ENCODE data around the gene AK8.

The AK8 gene

DNA sequence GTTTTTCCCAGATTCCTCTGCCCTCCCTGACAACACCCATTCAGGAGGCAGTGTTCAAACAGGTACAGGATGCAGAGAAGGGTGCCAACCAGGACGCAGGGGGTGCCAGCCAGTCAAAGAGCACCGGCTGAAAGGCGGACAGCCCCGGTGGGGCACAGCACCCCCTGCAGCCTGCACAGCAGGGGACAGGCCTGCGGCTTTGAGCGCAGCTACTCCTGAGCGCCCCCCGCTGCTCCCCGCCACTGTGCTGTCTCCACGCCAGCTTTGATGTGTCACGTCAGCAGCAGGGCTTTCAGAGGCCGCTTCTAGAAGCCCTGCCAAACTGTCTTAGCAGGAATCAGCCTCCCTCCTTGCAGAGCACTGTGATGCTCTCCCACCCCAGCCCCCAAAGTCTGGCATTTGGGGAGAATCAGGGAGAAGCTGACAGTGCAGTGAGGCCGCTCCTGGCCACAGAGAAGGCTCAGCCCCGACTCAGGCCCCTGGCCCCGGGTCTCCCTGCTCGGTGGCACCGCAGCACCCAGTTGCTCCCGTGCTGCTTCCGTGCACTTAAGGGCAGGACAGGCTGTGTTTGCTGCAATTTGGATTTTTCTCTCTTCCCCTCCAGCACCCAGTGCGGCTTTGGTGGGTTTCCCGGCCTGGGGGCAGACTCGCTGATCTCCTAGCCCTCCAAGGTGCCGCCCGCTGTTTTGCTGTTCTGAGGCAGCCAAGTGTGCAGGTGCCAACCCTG is 20.3 kb downstream of the AK8 start:
- no peak for DNase-seq (ENCODE audit: low read depth)

DNA sequence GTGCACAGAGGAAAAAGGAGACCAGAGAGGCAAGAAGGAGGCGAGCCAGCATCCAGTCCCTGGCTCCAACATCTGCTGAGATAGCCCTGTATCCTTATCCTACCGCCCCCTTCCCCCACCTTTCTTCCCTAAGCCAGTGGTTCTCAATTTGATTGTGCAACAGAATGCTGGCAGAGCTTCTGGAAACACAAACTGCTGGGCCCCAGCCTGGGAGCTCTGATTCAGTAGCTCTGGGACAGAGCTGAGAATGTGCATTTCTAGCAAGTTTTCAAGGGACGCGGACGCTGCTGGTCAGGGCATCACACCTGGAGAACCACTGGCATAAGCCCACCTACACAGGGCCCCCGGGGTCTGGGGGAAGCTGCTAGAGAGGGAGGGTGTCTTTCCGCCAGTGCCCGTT is 21.1 kb downstream of the AK8 start:
- no peak for DNase-seq (ENCODE audit: low read depth)

DNA sequence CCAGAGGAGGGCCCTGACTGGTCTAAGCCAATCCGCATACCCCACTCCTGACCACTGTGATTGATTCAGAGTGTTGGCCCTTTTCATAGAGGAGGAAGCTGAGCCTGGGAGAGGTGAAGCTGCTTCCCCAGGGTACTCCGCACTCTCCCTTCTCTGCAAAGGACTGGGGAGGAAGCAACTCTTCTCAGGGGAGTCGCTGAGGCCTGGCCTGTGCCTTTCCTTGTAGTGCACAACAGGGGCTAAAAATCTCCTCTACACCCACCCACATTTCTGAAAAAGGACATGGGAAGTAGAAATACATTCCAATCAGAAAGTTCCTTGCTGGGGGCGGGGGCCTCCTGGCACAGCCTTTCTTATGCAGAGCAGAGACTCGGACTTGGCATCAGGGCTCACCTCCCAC is 22.2 kb downstream of the AK8 start:
- no peak for DNase-seq (ENCODE audit: low read depth)

DNA sequence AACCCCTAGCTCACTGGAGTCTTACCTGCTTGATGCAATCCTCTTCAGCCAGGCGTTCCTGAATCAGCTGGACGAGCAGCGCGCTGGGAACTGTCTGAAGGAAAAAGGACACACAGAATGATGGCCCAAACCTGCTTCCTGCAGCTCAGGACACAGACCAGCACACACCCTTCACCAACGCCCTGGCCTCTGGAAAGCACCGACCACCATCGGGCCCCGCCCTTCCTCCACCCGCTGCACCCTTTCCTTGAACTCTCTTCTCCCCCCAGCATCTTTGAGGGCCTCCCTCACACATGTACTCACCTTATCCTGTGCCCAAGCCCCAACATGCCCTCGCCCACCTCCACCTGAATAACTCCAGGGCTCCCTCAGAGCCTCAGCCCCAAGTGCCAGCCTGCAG is 23.3 kb downstream of the AK8 start:
- no peak for DNase-seq (ENCODE audit: low read depth)

DNA sequence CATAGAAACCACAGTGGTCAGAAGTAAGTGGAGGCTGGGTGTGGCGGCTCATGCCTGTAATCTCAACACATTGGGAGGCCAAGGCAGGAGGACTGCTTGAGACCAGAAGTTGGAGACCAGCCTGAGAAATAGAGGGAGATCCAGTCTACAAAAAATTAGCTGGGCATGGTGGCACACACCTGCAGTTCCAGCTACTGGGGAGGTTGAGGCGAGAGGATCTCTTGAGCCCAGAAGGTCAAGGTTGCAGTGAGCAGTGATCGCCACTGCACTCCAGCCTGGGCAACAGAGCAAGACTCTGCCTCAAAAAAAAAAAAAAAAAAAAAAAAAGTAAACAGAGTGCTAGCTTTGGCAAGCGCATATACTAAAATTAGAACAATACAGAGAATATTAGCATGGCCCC is 24.6 kb downstream of the AK8 start:
- no peak for DNase-seq (ENCODE audit: low read depth)

DNA sequence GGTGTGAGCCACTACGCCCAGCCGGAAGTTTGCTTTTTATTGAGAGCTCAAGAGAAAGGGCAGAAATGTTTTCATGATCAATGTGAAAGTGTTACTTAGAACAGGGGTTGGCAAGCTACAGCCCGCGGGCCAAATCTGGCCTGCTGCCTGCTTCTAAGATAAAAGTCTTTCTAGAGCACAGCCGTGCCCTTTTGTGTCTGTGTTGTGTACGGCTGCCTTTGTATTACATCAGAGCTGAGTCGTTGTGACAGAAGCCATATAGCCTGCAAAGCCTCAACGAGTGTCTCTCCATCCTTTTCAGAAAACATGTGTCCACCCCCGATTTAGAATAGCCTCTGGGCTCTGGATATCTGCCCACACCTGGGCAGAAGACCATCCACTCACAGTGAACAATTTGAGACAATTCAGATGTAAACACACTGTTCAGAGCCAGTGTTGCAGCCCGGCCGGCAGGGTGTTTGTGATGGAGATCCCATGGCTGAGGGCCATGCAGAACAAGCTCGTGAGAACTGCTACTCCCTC is 28.8 kb downstream of the AK8 start:
- no peak for DNase-seq (ENCODE audit: low read depth)

DNA sequence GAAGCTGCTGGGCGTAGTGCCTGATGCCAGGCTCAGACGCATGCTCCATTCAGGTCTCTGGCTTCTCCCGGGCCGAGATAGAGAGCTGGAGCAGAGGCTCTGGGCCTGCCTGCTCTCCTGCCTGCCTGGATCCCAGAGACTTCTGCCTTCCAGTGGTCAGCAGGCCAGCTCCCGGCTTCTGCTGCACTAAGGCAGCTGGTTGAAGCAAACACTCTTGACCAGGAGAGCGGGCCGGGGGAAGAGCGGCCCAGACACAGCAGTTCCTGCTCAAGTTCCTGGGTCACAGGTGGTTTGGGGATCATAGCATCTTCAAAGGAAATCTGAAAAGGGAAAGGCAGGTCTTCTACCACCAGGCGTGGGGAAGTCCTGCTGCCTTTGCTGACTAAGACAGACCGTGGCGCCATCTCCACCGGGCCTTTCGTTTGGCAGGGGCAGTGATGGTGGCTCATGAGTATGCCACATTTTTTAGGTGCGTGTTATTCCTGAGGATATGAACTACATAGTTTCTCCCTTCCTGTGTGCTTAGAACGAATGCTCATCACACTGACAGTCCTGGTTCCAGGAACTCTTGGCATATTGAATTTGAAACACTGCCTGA is 31.1 kb downstream of the AK8 start:
- no peak for DNase-seq (ENCODE audit: low read depth)

DNA sequence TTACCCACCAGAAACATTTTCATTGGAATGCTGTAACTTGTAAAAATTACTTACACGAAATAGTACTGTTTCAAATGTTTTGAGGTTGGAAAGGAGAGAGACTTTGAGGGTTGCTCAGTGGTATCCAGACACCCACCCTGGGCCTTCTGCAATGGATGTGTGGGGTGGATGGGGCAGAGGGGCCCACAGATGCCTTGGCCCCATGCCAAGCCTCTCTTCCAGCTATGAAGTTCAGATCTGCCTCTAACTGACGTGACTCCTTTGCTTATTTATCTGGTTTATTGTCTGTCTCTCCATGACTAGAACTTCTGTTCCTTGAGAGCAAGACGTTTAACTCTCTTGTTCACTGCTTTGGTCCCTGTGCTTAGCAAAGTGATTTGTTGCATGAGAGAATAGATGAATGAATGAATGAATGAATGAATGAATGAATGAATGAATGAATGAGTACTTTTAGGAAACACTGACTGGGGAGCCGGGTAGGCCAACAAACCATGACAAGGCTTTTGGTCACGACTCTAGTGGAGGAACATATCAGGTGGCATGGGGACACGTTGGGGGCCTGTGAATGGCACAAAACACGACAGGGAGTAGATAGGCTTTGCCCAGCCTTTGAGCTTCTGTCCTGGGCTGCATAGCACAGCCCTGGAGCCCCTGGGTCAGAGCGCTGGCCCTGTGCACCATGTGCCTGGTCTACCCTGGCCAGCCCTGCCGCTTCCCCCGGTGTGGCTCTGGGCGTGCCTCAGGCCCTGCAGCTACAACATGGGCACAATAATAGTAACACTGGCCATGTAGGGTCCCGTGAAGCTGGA is 31.8 kb downstream of the AK8 start:
- DNase-seq (ENCODE audit: low read depth): no peak

DNA sequence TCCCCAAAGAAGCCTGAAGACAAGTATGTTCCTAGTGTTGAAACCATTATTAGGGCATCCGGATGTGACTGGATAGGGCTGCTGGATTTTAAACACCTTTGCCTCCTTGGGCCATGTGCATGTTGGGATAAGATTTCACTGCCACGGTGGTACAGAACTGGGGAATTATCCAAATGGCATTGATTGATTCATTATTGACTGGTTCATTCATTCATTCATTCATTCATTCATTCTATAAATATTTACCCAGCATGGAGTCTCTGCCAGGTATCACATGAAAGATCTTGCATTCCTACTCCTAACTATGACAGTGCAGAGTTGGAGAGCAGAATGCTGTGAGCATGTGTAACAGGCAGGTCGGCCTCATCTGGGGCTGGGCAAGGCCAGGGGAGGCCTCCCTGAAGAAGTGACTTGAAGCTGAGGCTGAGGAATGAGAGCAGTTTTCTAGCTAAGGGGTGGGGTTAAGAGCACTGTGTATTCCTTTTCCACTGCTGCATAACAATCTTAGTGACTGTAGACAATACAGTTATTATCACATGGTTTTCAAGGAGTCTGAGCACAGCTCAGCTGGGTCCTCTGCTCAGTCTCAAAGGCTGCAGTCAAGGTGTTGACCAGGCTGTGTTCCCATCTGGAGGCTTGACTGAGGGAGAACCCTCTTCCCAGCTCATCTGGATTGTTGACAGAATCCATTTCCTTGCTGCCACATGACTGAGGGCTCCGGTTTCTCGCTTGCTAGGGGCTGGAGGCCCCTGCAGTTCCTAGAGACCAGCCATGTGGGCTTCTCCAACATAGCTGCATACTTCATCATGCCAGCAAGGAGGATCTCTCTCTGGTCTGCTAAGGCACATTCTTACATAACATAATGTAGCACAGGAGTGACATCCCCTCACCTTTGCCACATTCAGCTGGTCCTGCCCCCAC is 35.7 kb downstream of the AK8 start:
- no peak for DNase-seq (ENCODE audit: low read depth)

DNA sequence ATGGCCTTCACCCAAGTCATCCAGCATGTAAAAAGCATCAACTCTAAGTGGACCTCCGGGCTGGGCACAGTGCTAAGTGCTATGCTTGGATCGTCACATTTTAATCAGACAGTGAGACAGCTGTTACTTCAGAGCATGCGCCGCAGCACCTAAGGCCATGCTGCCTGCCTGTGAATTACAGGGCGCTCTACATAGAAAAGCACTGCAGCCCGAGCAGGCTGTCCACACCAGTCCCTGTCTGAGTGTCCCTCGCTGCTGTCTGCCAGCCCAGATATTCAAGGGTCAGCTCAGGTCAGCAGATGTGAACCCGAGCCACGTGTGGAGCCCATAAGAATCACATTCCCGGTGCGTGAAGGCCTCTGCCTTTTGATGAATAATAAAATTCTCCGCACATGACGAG is 37.1 kb downstream of the AK8 start:
- no peak for DNase-seq (ENCODE audit: low read depth)

DNA sequence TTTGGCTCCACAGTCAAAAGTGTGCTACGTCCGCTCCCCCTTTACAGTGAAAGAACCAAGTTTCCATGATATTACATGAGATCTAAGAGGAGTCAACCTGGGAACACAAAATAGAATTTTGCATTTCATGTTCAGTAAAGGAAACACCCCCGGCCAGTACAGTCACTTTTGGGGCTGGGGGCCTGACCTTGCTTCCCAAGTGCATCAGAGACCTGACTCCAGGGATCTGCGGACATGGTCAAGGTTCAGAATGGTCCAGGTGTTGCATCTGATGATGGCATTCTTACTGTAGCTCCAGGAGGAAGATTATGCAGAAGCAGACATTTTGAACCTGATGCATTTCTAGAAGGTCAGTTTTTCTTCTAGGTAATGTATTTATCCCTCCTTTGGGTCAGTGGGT is 39.8 kb downstream of the AK8 start:
- DNase-seq (ENCODE audit: low read depth): no peak

DNA sequence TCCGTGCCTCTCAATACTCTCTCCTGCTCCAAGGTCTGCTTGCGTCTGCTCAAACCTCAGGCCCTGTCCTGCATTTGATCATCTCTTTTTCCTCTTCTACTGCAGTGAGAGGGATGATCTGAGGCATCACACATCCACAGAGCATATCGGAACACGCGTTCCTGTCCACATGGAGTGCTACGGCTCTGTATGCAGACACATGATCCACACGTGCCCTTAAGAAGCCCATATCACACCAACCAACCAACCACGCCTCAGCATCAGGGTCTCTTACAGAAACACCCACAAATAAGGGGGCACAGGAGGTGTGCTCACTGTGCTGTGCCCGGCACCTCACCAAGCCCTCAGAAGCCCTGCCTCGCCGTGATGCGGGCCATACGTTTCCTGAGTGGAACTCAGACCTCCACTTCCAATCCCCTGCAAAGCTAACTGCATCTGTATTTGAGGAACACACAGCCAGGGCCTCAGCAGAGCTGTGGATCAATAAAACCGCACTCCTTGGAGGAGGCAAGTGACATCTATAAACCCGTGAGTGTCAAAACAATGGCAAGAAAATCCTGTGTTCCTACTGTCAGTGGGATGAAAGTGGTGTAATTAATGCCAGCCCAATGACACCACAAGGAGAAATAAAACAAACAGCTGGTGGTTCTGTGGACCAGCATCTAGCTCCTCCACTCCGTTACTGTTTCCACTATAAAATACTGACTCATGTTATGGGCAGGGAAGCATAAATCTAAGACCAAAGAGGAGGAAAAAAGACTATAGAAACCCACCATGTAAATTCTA is 40.4 kb downstream of the AK8 start:
- no peak for DNase-seq (ENCODE audit: low read depth)

DNA sequence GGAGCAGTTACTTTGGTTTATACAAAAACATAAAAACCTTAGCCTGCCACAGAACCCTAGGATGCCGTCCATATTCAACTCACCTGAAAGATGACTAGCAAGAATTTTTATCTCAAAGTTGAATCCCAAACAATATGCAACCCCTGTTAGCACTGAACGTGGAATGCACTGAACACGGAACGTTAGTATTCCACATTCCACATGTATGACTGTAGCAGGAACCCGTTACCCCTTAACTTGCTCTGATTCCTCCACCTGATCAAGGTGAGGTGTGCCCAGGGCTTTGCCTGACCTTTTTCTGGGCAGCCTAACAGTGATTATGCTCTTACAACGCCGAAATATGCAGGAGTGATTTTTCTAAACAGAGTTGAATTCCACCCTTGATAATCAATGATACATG is 43.7 kb downstream of the AK8 start:
- no peak for DNase-seq (ENCODE audit: low read depth)

DNA sequence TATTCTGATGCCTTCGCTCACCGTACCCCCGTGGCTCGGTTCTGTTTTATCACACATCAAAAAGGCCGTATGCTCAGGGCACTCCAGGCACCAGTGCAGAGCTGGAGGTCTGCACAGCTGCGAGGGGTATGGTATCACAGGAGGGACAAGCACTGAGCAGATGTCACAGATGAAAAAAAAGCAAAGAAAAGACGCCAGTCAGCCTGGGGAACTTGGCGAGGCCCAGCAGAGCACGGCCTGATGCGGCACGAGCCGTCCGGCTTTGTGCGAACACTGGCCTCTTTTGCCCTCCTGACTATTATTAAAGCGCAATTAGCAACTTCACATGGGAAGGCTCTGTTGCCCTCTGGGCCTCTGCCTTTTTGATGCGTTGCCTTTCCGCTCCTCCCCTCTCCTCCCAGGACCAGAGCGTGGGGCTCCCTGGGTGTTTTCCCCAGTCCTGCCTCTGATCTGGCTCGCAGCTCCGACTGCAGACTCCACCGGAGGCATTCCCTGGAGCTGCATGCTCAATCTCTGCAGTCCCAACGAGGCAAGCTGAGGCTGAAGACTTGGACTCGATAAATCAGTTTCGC is 44.4 kb downstream of the AK8 start:
- no peak for DNase-seq (ENCODE audit: low read depth)

DNA sequence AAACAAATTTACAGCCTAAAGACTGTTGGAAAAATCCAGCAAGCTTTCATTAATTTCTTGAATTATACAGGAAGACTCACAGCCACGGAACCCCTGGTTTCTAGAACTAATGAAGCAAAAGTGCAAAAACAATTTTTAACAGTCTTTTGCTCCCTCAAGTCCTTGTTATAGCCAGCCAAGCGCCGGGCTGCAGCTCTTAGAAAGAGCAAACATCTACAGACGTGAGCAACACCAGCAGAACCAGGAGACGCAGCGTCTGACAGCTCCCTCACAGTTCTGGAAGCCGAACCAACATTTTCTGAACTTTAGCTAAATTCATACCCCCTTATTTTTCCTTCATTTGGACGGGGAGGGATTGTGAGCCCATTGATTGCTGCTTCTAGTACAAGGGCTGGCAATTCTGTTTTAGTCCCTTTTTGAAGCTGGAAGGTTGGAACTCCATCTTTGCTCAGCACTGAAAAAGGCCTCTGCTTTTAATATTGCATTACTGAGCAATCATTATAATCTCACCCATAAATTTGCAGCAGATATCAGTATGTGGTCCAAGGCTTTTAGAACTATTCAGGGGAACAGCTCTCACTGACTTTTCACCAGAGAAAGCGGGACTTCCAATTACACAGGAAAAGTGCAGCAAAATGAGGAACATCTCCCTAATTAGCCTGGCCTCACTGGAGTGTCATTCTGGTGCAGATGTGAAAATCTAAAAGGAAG is 45.8 kb downstream of the AK8 start:
- no peak for DNase-seq (ENCODE audit: low read depth)

DNA sequence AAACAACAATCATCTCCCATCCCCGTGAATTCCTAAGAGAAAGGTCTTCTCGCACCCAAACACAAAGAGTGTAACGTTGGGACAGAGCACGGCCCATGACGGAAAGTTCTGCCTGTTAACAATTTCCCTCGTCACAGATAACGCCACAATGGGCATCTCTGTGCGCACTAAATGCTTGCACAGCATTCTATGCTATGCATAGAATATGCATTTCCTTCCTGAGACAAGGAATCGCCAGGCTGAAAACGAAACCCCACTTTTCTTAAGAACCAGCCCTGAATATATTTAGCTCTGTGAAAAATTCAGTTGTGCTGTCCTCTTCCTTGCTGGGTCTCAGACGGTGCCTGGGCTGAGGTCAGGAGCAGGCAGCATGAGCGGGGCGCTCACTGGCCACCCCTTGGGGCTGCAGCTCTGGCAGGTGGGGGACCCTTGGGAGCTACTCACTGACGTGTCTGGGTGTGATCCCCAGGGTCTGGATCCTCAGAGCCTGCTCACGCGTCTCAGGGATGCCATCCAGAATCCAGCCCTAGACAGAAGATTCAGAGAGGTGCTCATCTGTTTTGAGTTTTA is 49.8 kb downstream of the AK8 start:
- no peak for DNase-seq (ENCODE audit: low read depth)

DNA sequence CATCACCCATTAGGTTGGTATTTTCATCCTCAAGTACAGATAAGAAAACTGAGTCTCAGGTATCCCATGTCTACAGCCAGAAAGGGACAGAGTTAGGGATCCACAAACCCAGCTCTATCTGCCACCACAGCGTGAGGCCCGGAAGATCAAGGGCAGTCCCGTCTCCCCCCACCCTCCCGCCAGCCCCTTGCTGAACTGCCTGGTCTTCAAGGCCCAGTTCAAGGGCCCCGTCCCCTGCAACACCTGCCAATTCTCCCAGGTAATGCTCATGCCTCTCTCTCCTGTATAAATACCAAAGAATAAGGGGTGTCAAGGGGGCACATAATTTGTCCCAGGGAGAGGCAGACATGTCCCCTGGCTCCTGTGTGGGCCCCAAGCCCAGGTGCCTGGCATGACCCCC is 50.7 kb downstream of the AK8 start:
- DNase-seq (ENCODE audit: low read depth): no peak

DNA sequence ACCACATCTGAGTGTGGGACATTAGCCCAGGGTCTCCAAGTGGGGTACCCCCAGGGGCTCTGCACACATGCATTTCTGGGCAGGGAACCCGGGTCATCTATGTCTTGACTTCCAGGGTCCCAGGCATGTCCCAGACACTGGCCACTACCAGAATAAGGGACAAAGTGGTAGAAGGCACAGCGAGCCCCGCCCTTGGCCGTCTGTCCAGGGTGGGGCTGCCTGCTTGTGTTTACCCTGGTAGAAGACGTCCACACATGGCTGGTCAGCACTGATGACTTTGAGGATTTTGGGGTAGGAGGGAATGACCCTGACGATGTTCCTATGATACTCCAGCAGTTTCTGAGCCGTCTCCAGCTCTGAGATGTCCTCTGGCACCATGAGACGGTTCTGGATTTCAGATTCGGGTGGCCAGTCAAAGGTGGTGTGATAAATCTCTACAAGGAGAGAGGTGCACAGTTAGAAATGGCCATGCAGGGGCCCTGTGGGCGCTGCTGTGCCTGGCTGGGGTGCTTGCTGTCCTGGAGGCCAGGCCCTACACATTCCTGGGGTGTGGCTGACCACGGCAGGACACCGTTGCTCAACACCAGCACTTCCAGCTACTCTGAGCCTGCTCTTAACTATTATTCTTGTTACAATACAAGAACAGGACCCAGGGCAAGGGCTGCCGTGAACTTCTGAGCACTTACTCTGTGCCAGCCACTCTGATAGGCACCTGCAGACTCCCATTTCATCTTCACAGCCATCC is 51.3 kb downstream of the AK8 start:
- DNase-seq (ENCODE audit: low read depth): no peak

DNA sequence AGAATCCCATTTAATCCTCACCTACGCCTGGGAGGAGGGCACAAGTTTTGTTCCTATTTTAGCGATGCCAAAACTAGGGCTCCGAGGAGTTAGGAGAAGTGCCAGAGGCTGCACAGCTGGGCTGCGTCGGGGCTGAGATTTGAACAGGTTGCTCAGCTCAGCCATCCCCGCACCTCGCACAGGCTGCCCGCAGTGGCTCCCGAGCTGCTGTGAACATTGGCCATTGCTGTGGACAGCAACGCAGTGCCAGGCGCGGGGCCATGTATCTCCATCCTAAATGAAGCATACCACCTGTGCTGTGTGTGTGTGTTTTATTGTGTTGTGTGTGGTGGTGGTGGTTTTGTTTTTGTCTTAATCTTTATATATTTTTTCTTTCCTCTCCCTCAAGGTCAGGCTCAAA is 52.0 kb downstream of the AK8 start:
- no peak for DNase-seq (ENCODE audit: low read depth)

All from activated T-helper 1 cell treated with Interleukin-2 at 50 U/mL for 16 hours (primary cell).